ENCODE data around the gene PJA2.
A peak's percentile ranks its signal among the peaks of the same experiment; 100 is the strongest.
"Not testable (repeated sequence)": the region's sequence is repeated elsewhere in the genome, so short reads cannot be mapped to it uniquely, and the experiment has no call there.

The PJA2 gene

GRCh38 chr5:109409844-109410388 is at the start of gene PJA2:
PJA2 (minus strand) TSS chr5:109409974; CDS start chr5:109383433, 26,541 bp downstream.
- H3K4me2 ChIP-seq, result peak within 1 kb of the TSS; percentile 90
- H4K20me1 ChIP-seq, result peaks cover 45% of the 10 kb centered on the region
- H3K27me3 ChIP-seq, result no peaks in the 10 kb centered on the region
- H3K4me1 ChIP-seq, result peaks cover 44% of the 10 kb centered on the region
- peak within 1 kb of the TSS; percentile 94 for H3K4me3 ChIP-seq
- no peak for TF ChIP-seq Cebpa-rat (IDR thresholded peaks at IDR 0.05)
- H3K36me3 ChIP-seq, result peaks cover 4% of the 10 kb centered on the region; the same call in 1 of the 2 replicates
- H3K9ac ChIP-seq, result peak within 1 kb of the TSS; percentile 94
- H3K9me3 ChIP-seq, result peaks cover 20% of the 10 kb centered on the region; the same call in 1 of the 2 replicates
- H3K27ac ChIP-seq, result peak within 1 kb of the TSS; percentile 96

GRCh38 chr5:109455598-109456096 is 45.9 kb upstream of the PJA2 start:
- H4K20me1 ChIP-seq, result no peaks in the 10 kb centered on the region
- H3K9ac ChIP-seq, result no peak overlapping the region
- H3K4me2 ChIP-seq, result no peak overlapping the region
- H3K36me3 ChIP-seq, result no peaks in the 10 kb centered on the region
- H3K27ac ChIP-seq, result no peak overlapping the region
- H3K27me3 ChIP-seq, result no peaks in the 10 kb centered on the region
- H3K9me3 ChIP-seq, result no peaks in the 10 kb centered on the region
- H3K4me1 ChIP-seq, result no peaks in the 10 kb centered on the region
- no peak for TF ChIP-seq Cebpa-rat (IDR thresholded peaks at IDR 0.05)
- no peak overlapping the region for H3K4me3 ChIP-seq

- H3K4me1 ChIP-seq, result no peaks in the 10 kb centered on the region
- H3K4me2 ChIP-seq, result no peak overlapping the region
- H3K4me3 ChIP-seq, result no peak overlapping the region
- no peaks in the 10 kb centered on the region for H3K36me3 ChIP-seq
- no peak overlapping the region for H3K9ac ChIP-seq
- H3K9me3 ChIP-seq, result no peaks in the 10 kb centered on the region
- H3K27ac ChIP-seq, result no peak overlapping the region
- no peak for TF ChIP-seq Cebpa-rat (IDR thresholded peaks at IDR 0.05)
- no peaks in the 10 kb centered on the region for H3K27me3 ChIP-seq
- H4K20me1 ChIP-seq, result no peaks in the 10 kb centered on the region
These were observed 45.1 kb upstream of the PJA2 start for GRCh38 chr5:109454731-109455505.

- Histone ChIP-seq H3K9me3 (no peaks in the 10 kb centered on the region), H3K4me2 (no peak overlapping the region), H3K27me3 (no peaks in the 10 kb centered on the region), H3K36me3 (no peaks in the 10 kb centered on the region), H3K4me3 (no peak overlapping the region), H4K20me1 (no peaks in the 10 kb centered on the region), H3K27ac (no peak overlapping the region), H3K9ac (no peak overlapping the region), H3K4me1 (no peaks in the 10 kb centered on the region)
- no peak for TF ChIP-seq Cebpa-rat (IDR thresholded peaks at IDR 0.05)
These were observed 43.5 kb upstream of the PJA2 start for GRCh38 chr5:109453251-109453650.

- Histone ChIP-seq H4K20me1 (no peaks in the 10 kb centered on the region), H3K4me1 (no peaks in the 10 kb centered on the region), H3K9me3 (no peaks in the 10 kb centered on the region), H3K36me3 (no peaks in the 10 kb centered on the region), H3K9ac (no peak overlapping the region), H3K4me2 (no peak overlapping the region), H3K4me3 (no peak overlapping the region), H3K27ac (no peak overlapping the region), H3K27me3 (no peaks in the 10 kb centered on the region)
- TF ChIP-seq Cebpa-rat (IDR thresholded peaks at IDR 0.05), result no peak
These were observed 42.9 kb upstream of the PJA2 start for GRCh38 chr5:109452661-109453060.

GRCh38 chr5:109451146-109451545 is 41.4 kb upstream of the PJA2 start:
- Histone ChIP-seq H3K27me3 (no peaks in the 10 kb centered on the region), H3K9me3 (no peaks in the 10 kb centered on the region), H4K20me1 (no peaks in the 10 kb centered on the region), H3K36me3 (no peaks in the 10 kb centered on the region), H3K4me2 (no peak overlapping the region), H3K4me1 (no peaks in the 10 kb centered on the region), H3K9ac (no peak overlapping the region), H3K4me3 (no peak overlapping the region), H3K27ac (no peak overlapping the region)
- no peak for TF ChIP-seq Cebpa-rat (IDR thresholded peaks at IDR 0.05)

GRCh38 chr5:109450129-109450877 is 40.5 kb upstream of the PJA2 start:
- no peak overlapping the region for H3K27ac ChIP-seq
- no peak for TF ChIP-seq Cebpa-rat (IDR thresholded peaks at IDR 0.05)
- no peaks in the 10 kb centered on the region for H3K9me3 ChIP-seq
- no peaks in the 10 kb centered on the region for H4K20me1 ChIP-seq
- H3K36me3 ChIP-seq, result no peaks in the 10 kb centered on the region
- no peak overlapping the region for H3K4me3 ChIP-seq
- H3K9ac ChIP-seq, result no peak overlapping the region
- H3K4me1 ChIP-seq, result no peaks in the 10 kb centered on the region
- no peak overlapping the region for H3K4me2 ChIP-seq
- H3K27me3 ChIP-seq, result no peaks in the 10 kb centered on the region

- H3K9ac ChIP-seq, result no peak overlapping the region
- H3K36me3 ChIP-seq, result no peaks in the 10 kb centered on the region
- H3K4me2 ChIP-seq, result no peak overlapping the region
- no peaks in the 10 kb centered on the region for H3K27me3 ChIP-seq
- no peaks in the 10 kb centered on the region for H4K20me1 ChIP-seq
- H3K4me1 ChIP-seq, result no peaks in the 10 kb centered on the region
- TF ChIP-seq Cebpa-rat (IDR thresholded peaks at IDR 0.05), result no peak
- no peak overlapping the region for H3K27ac ChIP-seq
- no peak overlapping the region for H3K4me3 ChIP-seq
- H3K9me3 ChIP-seq, result no peaks in the 10 kb centered on the region
These were observed 39.1 kb upstream of the PJA2 start for GRCh38 chr5:109448838-109449237.

- no peaks in the 10 kb centered on the region for H3K27me3 ChIP-seq
- no peak overlapping the region for H3K4me2 ChIP-seq
- no peak for TF ChIP-seq Cebpa-rat (IDR thresholded peaks at IDR 0.05)
These were observed 29.8 kb upstream of the PJA2 start for GRCh38 chr5:109439590-109439989.

GRCh38 chr5:109426075-109426474 is 16.3 kb upstream of the PJA2 start:
- H3K9me3 ChIP-seq, result no peaks in the 10 kb centered on the region
- no peak overlapping the region for H3K9ac ChIP-seq
- no peak overlapping the region for H3K4me2 ChIP-seq
- H4K20me1 ChIP-seq, result no peaks in the 10 kb centered on the region
- TF ChIP-seq Cebpa-rat (IDR thresholded peaks at IDR 0.05), result no peak
- H3K27me3 ChIP-seq, result no peaks in the 10 kb centered on the region
- no peak overlapping the region for H3K27ac ChIP-seq
- H3K36me3 ChIP-seq, result no peaks in the 10 kb centered on the region
- H3K4me1 ChIP-seq, result no peaks in the 10 kb centered on the region
- H3K4me3 ChIP-seq, result no peak overlapping the region

More at GRCh38 chr5:109439590-109439989, 29.8 kb upstream of the PJA2 start:
- no peak overlapping the region for H3K4me3 ChIP-seq
- no peaks in the 10 kb centered on the region for H3K4me1 ChIP-seq
- H3K27ac ChIP-seq, result no peak overlapping the region
- no peaks in the 10 kb centered on the region for H3K9me3 ChIP-seq
- no peaks in the 10 kb centered on the region for H3K36me3 ChIP-seq
- H3K9ac ChIP-seq, result no peak overlapping the region
- H4K20me1 ChIP-seq, result no peaks in the 10 kb centered on the region

- H3K9me3 ChIP-seq, H4K20me1 ChIP-seq, H3K36me3 ChIP-seq, H3K4me3 ChIP-seq, H3K4me1 ChIP-seq, H3K9ac ChIP-seq, H3K27me3 ChIP-seq, H3K27ac ChIP-seq, H3K4me2 ChIP-seq: not testable (repeated sequence)
These were observed 15.7 kb upstream of the PJA2 start for GRCh38 chr5:109425521-109425920.
